ENCODE measurements around the gene COL23A1.
"Not testable (repeated sequence)": the region's sequence is repeated elsewhere in the genome, so short reads cannot be mapped to it uniquely, and the experiment has no call there.

The COL23A1 gene

DNA sequence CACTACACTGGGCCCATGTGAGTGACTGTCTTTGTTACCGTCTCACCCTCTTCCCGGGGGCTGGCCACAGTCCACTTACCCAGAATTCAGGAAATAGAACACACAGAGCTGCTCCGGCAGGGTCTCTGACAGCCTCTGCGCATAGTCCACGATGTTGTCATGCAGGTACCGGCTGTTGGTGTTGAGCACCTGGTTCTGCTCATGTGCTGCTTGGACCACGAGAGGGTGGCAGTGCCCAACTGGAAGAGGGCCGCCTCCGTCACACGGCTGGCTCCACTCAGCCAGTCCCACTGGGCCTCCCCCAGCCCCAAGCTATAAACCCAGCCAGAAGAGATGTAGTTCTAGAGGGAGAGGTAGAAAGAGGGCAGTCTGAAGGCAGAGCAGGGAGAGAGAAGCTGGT is 360.3 kb downstream of the COL23A1 start:
- no peak for TF ChIP-seq EZH2 (optimal IDR thresholded peaks at IDR 0.05; ENCODE audit: low read depth, low read length)
- TF ChIP-seq EZH2phosphoT487 (IDR thresholded peaks at IDR 0.05; ENCODE audit: low read length): no peak
- TF ChIP-seq, protein P1, sequence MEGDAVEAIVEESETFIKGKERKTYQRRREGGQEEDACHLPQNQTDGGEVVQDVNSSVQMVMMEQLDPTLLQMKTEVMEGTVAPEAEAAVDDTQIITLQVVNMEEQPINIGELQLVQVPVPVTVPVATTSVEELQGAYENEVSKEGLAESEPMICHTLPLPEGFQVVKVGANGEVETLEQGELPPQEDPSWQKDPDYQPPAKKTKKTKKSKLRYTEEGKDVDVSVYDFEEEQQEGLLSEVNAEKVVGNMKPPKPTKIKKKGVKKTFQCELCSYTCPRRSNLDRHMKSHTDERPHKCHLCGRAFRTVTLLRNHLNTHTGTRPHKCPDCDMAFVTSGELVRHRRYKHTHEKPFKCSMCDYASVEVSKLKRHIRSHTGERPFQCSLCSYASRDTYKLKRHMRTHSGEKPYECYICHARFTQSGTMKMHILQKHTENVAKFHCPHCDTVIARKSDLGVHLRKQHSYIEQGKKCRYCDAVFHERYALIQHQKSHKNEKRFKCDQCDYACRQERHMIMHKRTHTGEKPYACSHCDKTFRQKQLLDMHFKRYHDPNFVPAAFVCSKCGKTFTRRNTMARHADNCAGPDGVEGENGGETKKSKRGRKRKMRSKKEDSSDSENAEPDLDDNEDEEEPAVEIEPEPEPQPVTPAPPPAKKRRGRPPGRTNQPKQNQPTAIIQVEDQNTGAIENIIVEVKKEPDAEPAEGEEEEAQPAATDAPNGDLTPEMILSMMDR (IDR thresholded peaks at IDR 0.05; ENCODE audit: low read length): no peak
- no peaks in the 10 kb centered on the region for H4K20me1 ChIP-seq (ENCODE audit: insufficient read depth, low read length)
- no peak overlapping the region for H3K4me2 ChIP-seq (ENCODE audit: low read depth, low read length)
- H3K4me1 ChIP-seq (ENCODE audit: low read length): peaks cover 17% of the 10 kb centered on the region
- H3K27me3 ChIP-seq (replicated peaks; ENCODE audit: insufficient read depth, low read length): no peaks in the 10 kb centered on the region
- H3K9ac ChIP-seq (ENCODE audit: low read length): no peak overlapping the region
- H3K27ac ChIP-seq (ENCODE audit: low read length): no peak overlapping the region
- H2AFZ ChIP-seq (ENCODE audit: low read length): no peak overlapping the region
- no peak for DNase-seq
- no peak overlapping the region for H3K4me3 ChIP-seq (ENCODE audit: low read length)
- H3K9me3 ChIP-seq (replicated peaks; ENCODE audit: insufficient read depth, low read length): no peaks in the 10 kb centered on the region
- H3K79me2 ChIP-seq (ENCODE audit: low read length): peaks cover 27% of the 10 kb centered on the region
- H3F3A ChIP-seq (ENCODE audit: insufficient read depth, low read length): peaks cover 10% of the 10 kb centered on the region; the same call in 1 of the 2 replicates
- no peaks in the 10 kb centered on the region for H3K9me2 ChIP-seq (replicated peaks; ENCODE audit: insufficient read depth, low read length)
- H3K36me3 ChIP-seq (replicated peaks; ENCODE audit: insufficient read depth, low read length): no peaks in the 10 kb centered on the region

DNA sequence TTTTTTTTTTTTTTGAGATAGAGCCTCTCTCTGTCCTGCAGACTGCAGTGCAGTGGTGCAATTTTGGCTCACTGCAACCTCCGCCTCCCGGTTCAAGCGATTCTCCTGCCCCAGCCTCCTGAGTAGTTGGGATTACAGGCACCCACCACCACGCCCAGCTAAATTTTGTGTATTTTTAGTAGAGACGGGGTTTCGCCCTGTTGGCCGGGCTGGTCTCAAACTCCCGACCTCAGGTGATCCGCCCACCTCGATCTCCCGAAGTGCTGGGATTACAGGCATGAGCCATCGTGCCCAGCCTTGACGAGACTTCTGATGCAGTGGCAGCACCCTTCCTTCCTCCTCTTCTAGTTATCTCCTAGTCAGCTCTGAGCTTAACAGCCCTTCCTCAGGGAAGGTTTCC is 361.1 kb downstream of the COL23A1 start:
- not testable (repeated sequence) for DNase-seq; H3K4me2 ChIP-seq (ENCODE audit: low read depth, low read length); H2AFZ ChIP-seq (ENCODE audit: low read length); H3K9me2 ChIP-seq (replicated peaks; ENCODE audit: insufficient read depth, low read length); H3K27me3 ChIP-seq (replicated peaks; ENCODE audit: insufficient read depth, low read length); H3K9me3 ChIP-seq (replicated peaks; ENCODE audit: insufficient read depth, low read length); H4K20me1 ChIP-seq (ENCODE audit: insufficient read depth, low read length); H3K27ac ChIP-seq (ENCODE audit: low read length); H3K36me3 ChIP-seq (replicated peaks; ENCODE audit: insufficient read depth, low read length); H3K4me3 ChIP-seq (ENCODE audit: low read length); H3K9ac ChIP-seq (ENCODE audit: low read length)
- peaks cover 13% of the 10 kb centered on the region for H3K4me1 ChIP-seq (ENCODE audit: low read length)
- peaks cover 10% of the 10 kb centered on the region; the same call in 1 of the 2 replicates for H3F3A ChIP-seq (ENCODE audit: insufficient read depth, low read length)
- peaks cover 27% of the 10 kb centered on the region for H3K79me2 ChIP-seq (ENCODE audit: low read length)

DNA sequence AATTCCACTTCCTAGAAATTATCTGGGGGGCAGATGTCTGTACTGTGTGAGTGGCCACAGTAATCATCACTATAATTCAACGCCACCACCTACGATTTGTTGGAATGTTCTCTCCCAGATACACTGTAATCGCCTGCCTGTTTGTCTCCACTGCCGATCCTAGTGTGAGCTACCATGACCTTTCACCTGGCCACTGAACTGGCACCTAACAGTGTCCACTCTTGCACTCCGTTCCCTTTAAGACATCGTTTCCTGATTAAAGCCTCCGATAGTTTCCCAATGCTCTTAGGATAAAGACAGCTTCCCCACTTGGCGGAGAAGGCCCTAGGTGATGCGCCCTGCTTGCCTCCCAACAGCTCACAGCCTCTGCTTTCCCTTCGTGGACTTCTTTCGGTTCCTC is 361.6 kb downstream of the COL23A1 start:
- TF ChIP-seq EZH2phosphoT487 (IDR thresholded peaks at IDR 0.05; ENCODE audit: low read length): no peak
- TF ChIP-seq, protein P1 (IDR thresholded peaks at IDR 0.05; ENCODE audit: low read length): no peak
- TF ChIP-seq EZH2 (optimal IDR thresholded peaks at IDR 0.05; ENCODE audit: low read depth, low read length): no peak
- H3K4me1 ChIP-seq (ENCODE audit: low read length): peaks cover 13% of the 10 kb centered on the region
- no peaks in the 10 kb centered on the region for H4K20me1 ChIP-seq (ENCODE audit: insufficient read depth, low read length)
- H3K27me3 ChIP-seq (replicated peaks; ENCODE audit: insufficient read depth, low read length): no peaks in the 10 kb centered on the region
- H3K9me2 ChIP-seq (replicated peaks; ENCODE audit: insufficient read depth, low read length): no peaks in the 10 kb centered on the region
- H3F3A ChIP-seq (ENCODE audit: insufficient read depth, low read length): peaks cover 10% of the 10 kb centered on the region; the same call in 1 of the 2 replicates
- H3K4me3 ChIP-seq (ENCODE audit: low read length): no peak overlapping the region
- no peak overlapping the region for H2AFZ ChIP-seq (ENCODE audit: low read length)
- H3K36me3 ChIP-seq (replicated peaks; ENCODE audit: insufficient read depth, low read length): no peaks in the 10 kb centered on the region
- H3K9ac ChIP-seq (ENCODE audit: low read length): no peak overlapping the region
- H3K27ac ChIP-seq (ENCODE audit: low read length): no peak overlapping the region
- no peak overlapping the region for H3K4me2 ChIP-seq (ENCODE audit: low read depth, low read length)
- no peak for DNase-seq
- peaks cover 27% of the 10 kb centered on the region for H3K79me2 ChIP-seq (ENCODE audit: low read length)
- H3K9me3 ChIP-seq (replicated peaks; ENCODE audit: insufficient read depth, low read length): no peaks in the 10 kb centered on the region

DNA sequence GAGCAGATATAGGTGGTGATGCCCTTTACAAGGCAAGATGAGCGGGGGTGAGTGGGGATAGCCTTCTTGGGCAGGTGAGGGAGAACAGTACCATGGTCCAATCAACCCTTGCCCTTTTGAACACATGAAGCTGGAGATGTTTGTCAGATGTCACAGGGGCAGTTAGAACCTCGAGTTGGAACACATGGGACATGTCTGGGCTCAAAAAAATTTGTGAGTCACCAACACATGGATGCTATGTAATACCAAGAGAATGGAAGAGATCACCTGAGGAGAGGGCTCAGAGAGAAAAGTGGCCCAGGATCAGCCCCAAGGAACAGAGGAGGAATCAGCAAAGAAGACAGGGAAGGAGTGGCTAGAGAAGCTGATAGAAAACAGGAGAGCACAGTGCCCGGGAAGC is 362.3 kb downstream of the COL23A1 start:
- H4K20me1 ChIP-seq (ENCODE audit: insufficient read depth, low read length): no peaks in the 10 kb centered on the region
- no peak overlapping the region for H3K27ac ChIP-seq (ENCODE audit: low read length)
- peaks cover 27% of the 10 kb centered on the region for H3K79me2 ChIP-seq (ENCODE audit: low read length)
- no peak overlapping the region for H3K4me2 ChIP-seq (ENCODE audit: low read depth, low read length)
- no peaks in the 10 kb centered on the region for H3K9me3 ChIP-seq (replicated peaks; ENCODE audit: insufficient read depth, low read length)
- H3K4me3 ChIP-seq (ENCODE audit: low read length): no peak overlapping the region
- no peaks in the 10 kb centered on the region for H3K27me3 ChIP-seq (replicated peaks; ENCODE audit: insufficient read depth, low read length)
- H3K9me2 ChIP-seq (replicated peaks; ENCODE audit: insufficient read depth, low read length): no peaks in the 10 kb centered on the region
- no peaks in the 10 kb centered on the region for H3K36me3 ChIP-seq (replicated peaks; ENCODE audit: insufficient read depth, low read length)
- no peak overlapping the region for H3K9ac ChIP-seq (ENCODE audit: low read length)
- no peak for DNase-seq
- 0 out of 2 replicates have a peak, but pooled peaks cover 3% of the 10 kb centered on the region for H3F3A ChIP-seq (ENCODE audit: insufficient read depth, low read length)
- H2AFZ ChIP-seq (ENCODE audit: low read length): no peak overlapping the region
- H3K4me1 ChIP-seq (ENCODE audit: low read length): peaks cover 12% of the 10 kb centered on the region
- TF ChIP-seq EZH2phosphoT487 (IDR thresholded peaks at IDR 0.05; ENCODE audit: low read length) (no peak), EZH2 (optimal IDR thresholded peaks at IDR 0.05; ENCODE audit: low read depth, low read length) (no peak)
- TF ChIP-seq, protein P1 (IDR thresholded peaks at IDR 0.05; ENCODE audit: low read length): no peak

All from MM.1S (cell line).